ENCODE results near the gene CDH4. TPM values are rescaled to one million over a fixed set of nuclear protein-coding genes. Genes with fewer than 3 reads are reported as not detected.

Gene CDH4
- total RNA-seq, 1 donor from 2014 or later: 39.7 TPM

GRCh38 chr20:61244213-61244612, 7.8 kb upstream of the CDH4 start:
- DNase-seq (ENCODE audit: low read depth): no peak
- no peak overlapping the region for H3K4me3 ChIP-seq (ENCODE audit: low read depth, low read length)
- H3K36me3 ChIP-seq (ENCODE audit: control insufficient read depth, insufficient read depth, low read length): no peaks in the 10 kb centered on the region
- H3K27me3 ChIP-seq (ENCODE audit: control insufficient read depth, insufficient read depth, low read length): peaks cover 20% of the 10 kb centered on the region
- TF ChIP-seq CTCF (IDR thresholded peaks at IDR 0.05; ENCODE audit: insufficient read depth, low read length, poor library complexity, severe bottlenecking): no peak

- Histone ChIP-seq H3K4me3 (ENCODE audit: low read depth, low read length) (no peak overlapping the region), H3K27me3 (ENCODE audit: control insufficient read depth, insufficient read depth, low read length) (peaks cover 20% of the 10 kb centered on the region), H3K36me3 (ENCODE audit: control insufficient read depth, insufficient read depth, low read length) (no peaks in the 10 kb centered on the region)
- no peak for DNase-seq (ENCODE audit: low read depth)
- TF ChIP-seq CTCF (IDR thresholded peaks at IDR 0.05; ENCODE audit: insufficient read depth, low read length, poor library complexity, severe bottlenecking): no peak
These were observed 5.8 kb upstream of the CDH4 start for GRCh38 chr20:61246269-61246668.

- TF ChIP-seq CTCF (IDR thresholded peaks at IDR 0.05; ENCODE audit: insufficient read depth, low read length, poor library complexity, severe bottlenecking): no peak
- Histone ChIP-seq H3K27me3 (ENCODE audit: control insufficient read depth, insufficient read depth, low read length) (peaks cover 21% of the 10 kb centered on the region), H3K4me3 (ENCODE audit: low read depth, low read length) (no peak overlapping the region), H3K36me3 (ENCODE audit: control insufficient read depth, insufficient read depth, low read length) (no peaks in the 10 kb centered on the region)
- no peak for DNase-seq (ENCODE audit: low read depth)
These were observed 2.4 kb upstream of the CDH4 start for GRCh38 chr20:61249626-61250025.

GRCh38 chr20:61252601-61253263, 671 bp downstream of the CDH4 start:
- Histone ChIP-seq H3K27me3 (ENCODE audit: control insufficient read depth, insufficient read depth, low read length) (peaks cover 10% of the 10 kb centered on the region), H3K4me3 (ENCODE audit: low read depth, low read length) (peak overlapping the region; percentile 58), H3K36me3 (ENCODE audit: control insufficient read depth, insufficient read depth, low read length) (no peaks in the 10 kb centered on the region)
- no peak for TF ChIP-seq CTCF (IDR thresholded peaks at IDR 0.05; ENCODE audit: insufficient read depth, low read length, poor library complexity, severe bottlenecking)
- no peak for DNase-seq (ENCODE audit: low read depth)

GRCh38 chr20:61253264-61253639, 1.2 kb downstream of the CDH4 start:
- DNase-seq (ENCODE audit: low read depth): no peak
- TF ChIP-seq CTCF (IDR thresholded peaks at IDR 0.05; ENCODE audit: insufficient read depth, low read length, poor library complexity, severe bottlenecking): peak; percentile 27
- Histone ChIP-seq H3K36me3 (ENCODE audit: control insufficient read depth, insufficient read depth, low read length) (no peaks in the 10 kb centered on the region), H3K4me3 (ENCODE audit: low read depth, low read length) (peak overlapping the region; percentile 58), H3K27me3 (ENCODE audit: control insufficient read depth, insufficient read depth, low read length) (peaks cover 7% of the 10 kb centered on the region)
